OCI-M1 (cell line): ENCODE measurements around the gene RAB11FIP4.

Experiments used
- DNase-seq: peaks from one replicate; lab custom pipeline; 2025; lab: John Stamatoyannopoulos, UW

Gene RAB11FIP4

DNA sequence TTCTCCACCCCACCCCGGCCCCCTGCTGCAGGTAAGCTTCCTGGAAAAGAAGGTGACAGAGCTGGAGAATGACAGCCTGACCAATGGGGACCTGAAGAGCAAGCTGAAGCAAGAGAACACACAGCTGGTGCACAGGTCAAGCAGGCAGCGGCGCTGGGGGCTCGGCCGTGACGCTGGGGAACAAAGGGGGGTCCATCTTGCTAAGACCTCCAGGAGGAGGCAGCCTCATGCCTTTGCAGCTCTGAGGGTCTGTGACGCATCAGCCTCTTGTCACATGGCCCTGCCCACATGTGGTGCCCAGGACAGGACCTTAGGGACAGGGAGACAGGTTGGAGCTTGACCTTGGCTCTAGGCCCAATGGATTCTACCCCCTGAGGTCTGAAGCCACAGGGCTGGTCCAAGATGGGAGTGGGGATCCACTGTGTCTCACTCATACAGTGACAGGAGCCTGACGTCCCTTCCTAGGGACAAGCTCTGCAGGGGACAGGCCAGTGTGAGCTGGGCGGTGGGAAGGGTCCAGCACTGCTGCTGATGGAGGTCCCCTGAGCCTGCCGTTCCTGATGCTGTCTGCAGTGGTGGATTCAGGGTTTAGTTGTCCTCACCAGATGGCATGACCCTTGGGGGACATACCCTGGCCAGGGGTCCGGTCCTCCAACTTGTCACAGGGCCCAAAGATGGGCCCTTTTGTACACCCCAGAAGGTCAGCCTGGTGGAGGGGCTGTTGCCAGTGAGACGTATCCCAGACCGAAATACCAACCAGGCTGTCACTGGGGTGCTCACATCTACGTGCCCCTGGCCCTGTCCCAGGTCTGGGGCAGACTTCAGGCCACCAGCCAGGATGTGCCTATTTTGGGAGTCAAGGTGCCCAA, 132.6 kb downstream of the RAB11FIP4 start:
- DNase-seq: no peak

DNA sequence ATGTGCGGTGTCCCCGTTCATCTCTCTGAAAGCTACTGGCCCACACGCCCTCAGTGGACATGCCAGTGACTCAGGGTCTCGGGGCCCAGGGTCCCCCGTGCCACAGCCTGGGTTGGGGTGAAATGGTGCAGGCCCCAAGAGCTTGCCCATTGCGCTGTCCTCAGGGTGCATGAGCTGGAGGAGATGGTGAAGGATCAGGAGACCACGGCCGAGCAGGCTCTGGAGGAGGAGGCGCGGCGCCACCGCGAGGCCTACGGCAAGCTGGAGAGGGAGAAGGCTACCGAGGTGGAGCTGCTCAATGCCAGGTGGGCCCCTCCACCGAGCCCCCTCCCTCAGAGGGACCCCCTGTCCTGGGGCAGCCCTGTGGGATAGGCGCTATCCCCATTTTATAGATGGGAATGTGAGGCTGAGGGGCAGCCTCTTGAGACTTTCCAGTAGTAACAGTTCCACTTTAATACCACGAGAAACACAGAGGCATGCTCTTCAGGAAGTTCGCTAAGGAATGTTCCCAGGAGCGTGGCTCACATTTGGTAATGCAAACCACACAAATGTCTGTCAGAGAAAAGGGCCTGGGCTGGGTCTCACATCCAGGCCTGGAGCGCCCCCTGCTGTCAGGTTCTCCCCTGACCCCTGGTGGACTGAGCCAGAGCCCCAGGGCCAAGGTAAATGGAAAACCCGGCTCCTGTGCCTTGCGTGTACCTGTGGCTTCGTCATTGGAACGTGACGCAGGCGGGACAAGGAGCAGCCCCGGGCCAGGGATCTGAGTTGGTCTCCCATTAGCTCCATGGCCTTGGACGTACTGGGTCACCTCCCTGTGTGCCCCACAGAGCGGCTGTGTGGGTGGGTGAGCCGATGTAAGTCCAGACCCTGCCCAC, 133.7 kb downstream of the RAB11FIP4 start:
- peak; percentile 87 for DNase-seq

DNA sequence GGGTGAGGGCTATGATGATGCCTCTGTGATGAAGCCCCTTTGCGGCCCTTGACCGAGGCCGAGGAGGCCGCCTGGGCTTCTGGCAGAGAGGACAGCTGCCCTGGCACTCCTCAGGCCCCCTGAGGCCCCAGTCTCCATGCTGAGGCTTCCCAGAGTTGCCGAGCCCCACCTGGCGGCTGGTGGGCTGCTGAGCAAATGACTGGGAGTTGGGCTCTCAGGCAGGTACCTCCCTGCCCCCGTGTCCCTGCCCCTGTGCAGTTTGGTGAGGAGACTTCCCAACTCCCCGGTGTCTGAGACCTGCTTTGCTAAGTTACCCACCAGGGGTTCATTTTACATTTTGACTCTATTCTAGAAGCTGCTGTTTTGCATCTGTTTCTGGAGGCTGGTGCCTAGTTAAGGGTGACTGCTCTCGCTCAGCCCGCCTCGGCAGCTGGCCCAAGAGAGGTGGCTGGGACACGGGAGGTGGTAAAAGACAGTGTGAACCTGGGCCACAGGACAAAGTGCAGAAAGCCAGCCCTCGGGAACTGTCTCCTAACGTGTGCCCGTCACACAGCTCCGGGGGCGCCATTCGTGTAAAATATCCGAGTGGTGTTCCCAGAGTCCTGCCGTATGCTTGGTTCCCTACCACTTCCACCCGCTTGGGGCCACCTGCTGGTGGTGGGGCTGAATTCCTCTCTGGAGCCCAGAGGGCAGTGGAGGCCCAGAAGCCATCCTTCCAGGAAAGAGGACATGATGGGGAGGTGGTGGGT, 134.5 kb downstream of the RAB11FIP4 start:
- peak; percentile 25 for DNase-seq

DNA sequence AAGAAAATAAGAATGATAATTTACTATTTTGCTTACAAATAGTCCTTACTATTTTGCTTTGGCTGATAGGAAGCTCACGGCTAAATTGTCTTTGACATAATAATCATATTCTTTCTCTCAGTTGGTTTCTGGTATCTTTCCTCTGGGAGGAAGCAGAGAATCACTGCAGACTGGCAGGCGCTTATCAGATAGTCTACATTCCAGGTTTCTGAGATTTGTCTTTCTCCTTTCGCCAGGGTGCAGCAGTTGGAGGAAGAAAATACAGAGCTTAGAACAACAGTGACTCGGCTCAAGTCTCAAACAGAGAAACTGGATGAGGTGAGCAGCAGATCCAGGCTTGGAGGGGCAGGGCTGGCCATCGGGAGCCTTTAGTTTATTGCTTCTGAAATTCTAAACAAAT, 136.1 kb downstream of the RAB11FIP4 start:
- peak; percentile 15 for DNase-seq

DNA sequence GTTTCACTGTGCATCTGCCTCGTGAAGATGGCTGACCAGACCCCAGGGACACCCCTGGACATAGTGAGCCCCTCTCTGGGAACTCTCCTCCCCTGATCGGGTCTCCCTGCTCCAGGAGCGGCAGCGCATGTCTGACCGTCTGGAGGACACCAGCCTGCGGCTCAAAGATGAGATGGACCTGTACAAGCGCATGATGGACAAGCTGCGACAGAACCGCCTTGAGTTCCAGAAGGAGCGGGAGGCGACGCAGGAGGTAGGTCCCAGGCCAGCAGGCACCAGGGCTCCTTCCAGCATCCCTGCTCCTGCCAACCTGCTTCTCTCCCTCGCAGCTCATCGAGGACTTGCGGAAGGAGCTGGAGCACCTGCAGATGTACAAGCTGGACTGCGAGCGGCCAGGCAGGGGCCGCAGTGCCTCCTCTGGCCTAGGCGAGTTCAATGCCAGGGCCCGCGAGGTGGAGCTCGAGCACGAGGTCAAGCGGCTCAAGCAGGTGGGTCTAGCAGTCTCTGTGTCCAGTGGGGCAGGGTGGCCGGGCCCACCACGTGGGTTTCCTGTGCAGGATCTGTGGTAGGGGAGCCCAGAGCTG, 136.9 kb downstream of the RAB11FIP4 start:
- no peak for DNase-seq

DNA sequence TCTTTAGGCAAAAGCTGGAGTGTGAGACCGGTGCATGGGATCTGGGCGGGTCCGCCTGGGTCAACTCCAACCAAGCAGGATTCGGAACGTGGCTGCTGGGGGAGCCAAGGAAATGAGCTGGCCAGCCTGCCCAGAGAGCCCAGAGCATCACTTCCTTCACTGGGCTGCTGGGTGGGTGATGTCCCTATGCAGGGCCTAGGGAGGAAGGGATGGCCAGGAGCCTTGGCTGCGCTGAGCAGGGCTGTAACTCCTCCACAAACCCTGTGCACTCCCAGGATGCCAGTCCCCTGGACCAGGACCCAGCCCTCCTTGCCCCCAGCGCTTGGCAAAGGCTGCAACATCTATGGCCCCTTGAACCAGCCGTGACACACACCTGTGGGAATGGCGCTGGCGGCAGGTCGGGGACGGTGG, 138.4 kb downstream of the RAB11FIP4 start:
- no peak for DNase-seq

GRCh38 chr17:31530391-31530985, 139.0 kb downstream of the RAB11FIP4 start:
- DNase-seq: no peak

- DNase-seq: no peak
Measured at GRCh38 chr17:31531336-31531980, 140.0 kb downstream of the RAB11FIP4 start.

DNA sequence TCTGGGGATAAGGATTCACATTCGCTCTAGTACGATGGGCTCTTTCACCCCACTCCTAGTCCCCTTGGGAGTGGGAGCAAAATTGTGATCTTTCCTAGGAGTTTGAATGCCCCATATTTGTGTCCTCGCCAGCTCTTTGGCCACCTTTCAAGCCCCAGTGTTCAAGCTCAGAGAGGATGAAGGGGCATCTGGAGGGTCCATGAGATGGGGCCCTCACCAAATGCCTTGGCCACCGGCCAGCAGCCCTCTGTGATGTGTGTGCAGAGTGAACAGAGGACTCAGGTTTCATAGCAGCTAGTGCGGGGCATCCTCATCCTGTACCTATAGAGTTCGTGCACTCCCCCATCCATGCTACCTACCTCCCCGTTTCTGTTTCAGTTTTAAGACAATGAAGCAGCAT, 140.6 kb downstream of the RAB11FIP4 start:
- DNase-seq: no peak

GRCh38 chr17:31532526-31532925, 141.1 kb downstream of the RAB11FIP4 start:
- DNase-seq: no peak

DNA sequence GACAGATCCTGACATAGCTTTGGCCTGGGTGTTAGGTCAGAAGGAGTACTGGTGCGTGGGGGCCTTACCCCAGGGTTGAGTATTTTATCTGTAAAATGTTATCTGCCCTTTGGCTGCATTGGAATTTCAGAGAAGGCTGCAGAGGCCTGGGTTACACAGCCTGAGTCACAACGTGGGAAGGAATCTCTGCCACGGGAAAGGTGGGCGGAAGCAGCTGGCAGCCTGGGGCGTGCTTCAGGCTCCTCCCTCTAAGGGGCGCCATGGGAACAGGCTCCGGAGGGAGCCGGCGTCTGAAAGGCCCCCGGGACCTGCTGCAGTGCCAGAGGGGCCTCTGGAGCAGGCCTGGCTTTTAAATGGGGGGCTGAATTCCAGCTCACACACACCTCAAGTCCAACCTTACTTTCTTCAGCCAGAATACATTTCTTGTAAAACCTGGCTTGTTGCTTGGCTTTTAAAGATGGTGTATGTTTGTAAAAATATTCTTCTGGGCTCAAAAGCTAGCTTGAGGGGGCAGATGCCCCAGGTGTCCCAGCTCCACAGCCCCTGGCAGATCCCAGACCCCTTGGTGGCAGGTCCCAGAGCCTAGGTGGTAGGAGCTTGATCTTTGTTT, 142.2 kb downstream of the RAB11FIP4 start:
- DNase-seq: peak; percentile 22

- DNase-seq: no peak
Measured at GRCh38 chr17:31534223-31534888, 142.9 kb downstream of the RAB11FIP4 start.

DNA sequence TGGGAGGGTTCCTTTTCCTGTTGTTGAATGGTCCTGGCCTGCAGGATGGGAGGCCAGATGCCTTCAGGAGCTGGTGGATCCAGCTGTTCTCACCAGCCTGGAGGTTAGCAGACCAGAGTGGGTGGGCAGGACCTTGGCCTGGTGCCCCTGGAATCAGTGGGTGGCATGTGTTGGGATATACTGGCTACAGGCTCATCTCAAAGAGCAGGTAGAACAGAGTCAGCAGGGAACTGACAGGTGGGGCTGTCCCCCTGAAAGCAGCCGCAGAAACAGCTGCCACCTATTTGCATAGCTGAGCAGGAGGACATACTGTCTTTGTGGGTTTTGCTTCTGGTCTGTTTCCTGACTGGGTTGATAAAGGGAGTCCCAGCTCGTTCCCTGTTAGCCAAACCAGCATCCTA, 144.1 kb downstream of the RAB11FIP4 start:
- no peak for DNase-seq

DNA sequence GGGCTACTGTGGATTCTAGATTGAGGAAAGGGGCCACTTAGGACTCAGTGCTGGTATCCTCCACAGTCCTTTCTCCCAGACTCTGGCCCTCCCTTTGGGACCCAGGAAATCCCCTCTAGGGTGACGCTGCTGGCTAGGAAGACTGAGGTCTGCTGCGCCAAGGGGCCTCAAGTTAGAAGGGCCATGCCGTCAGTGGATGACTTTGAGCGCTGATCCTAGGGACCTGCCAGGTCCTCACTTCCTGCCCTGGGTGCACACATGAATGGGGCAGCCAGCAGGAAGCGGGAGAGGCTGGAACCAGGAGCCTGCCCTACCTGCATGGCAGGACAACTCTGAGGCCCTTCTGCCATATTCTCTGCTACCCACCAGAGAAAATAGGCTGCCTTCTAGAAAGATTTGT, 145.0 kb downstream of the RAB11FIP4 start:
- DNase-seq: no peak

- no peak for DNase-seq
Measured at GRCh38 chr17:31537565-31538011, 146.1 kb downstream of the RAB11FIP4 start.

DNA sequence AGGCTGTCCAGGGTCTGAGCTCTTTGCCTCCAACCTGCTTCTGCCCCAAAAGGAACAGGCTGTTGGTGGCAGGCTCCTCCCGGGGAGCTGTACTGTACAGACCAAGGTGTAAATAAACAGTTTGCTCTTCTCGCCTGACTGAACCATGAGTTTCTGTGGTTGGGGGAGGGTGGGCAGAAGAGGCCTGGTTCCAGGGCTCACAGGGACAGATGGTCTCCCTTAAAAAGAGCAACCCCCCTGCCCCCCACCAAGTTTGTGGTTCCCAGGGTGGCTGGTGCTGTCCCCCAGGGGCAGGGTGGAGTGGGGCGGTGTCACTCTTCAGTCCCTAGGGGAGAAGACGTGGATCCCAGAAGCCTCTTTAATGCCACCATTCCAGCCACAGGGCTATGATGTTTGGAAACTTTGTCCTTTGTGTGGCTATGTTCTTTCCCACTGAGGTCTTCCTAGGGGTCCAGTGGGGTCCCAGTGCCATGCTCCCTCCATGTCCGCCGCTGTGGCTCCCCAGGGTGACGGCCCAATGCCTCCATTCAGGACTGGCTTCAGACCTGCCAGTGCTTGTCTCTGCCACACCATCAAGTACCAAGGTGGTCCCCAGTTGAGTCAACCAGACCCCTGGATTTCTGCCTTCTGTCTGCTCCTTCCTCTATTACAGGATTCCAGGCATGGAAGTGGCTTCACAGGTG, 146.7 kb downstream of the RAB11FIP4 start:
- DNase-seq: no peak

DNA sequence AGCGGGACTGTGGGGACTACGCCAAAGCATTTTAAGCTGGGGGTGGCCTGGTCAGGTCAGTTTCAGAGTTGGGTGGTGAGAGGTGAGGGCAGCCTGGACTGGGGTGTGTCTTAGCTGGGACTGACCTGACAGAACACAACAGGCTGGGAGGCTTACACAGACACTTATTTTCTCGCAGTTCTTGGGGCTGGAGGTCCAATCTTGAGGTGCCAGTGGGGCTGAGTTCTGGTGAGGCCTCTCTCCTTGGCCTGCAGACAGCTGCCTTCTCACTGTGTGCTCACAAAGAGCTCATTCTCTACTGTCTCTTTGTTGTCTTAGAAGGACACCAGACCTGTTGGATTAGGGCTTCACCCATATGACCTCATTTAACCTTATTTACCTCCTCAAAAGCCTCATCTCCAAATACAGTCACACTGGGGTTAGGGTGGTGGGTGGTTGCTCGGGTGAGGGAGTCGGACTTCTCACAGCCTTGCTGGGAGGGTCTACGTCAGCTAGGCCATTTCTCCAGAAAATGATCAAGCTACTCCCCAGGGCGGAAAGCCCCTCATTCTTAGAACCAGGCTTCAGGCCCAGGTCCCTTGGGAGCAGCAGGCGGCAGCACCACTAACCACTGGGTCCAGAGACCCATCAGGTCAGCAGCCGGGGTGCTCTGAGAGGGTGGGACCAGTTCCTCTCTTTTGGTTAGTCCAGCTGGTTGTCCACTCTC, 149.3 kb downstream of the RAB11FIP4 start:
- DNase-seq: no peak

GRCh38 chr17:31541559-31541958, 150.1 kb downstream of the RAB11FIP4 start:
- peak; percentile 24 for DNase-seq

DNA sequence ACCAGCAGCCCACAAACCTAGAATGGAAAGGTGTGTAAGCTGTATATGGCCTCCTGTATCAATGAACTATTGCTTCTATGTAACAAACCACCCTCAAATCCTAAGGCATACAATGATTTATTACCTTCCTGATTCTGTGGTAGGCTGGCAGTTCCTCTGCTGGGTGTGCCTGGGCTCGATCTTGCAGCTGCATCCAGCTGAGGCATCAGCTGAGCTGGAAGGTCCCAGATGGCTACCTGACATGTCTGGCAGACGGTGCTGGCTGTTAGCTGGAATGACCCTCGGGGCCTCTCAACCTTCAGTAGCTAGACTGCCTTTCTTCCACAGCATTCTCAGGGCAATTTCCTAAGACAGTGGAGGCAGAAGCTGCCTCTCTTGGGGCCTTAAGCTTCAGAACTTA, 152.7 kb downstream of the RAB11FIP4 start:
- DNase-seq: no peak
